Astrocyte (in vitro differentiated cells and primary cell): ENCODE data around the gene PTPRC. TPM values are rescaled to one million over a fixed set of nuclear protein-coding genes. Genes with fewer than 3 reads are reported as not detected.
A peak's percentile ranks its signal among the peaks of the same experiment; 100 is the strongest.

Experiments
- DNase-seq: peaks from one replicate; pipeline ENCODE4 v3.0.0-alpha.2; 2010; ENCODE audit warnings: low read depth
- FAIRE-seq: peaks from 2 replicates; lab custom pipeline; 2011; peaks lifted over from hg19 to GRCh38; lab: Jason Lieb, UNC
- H2AFZ ChIP-seq: 2 replicates; pipeline ENCODE4 v1.6.0; 2012; ENCODE audit warnings: low read depth, low read length, inconsistent platforms
- H3K27ac ChIP-seq: 2 replicates; pipeline ENCODE4 v1.5.1; 2011; ENCODE audit warnings: low read depth, low read length, inconsistent platforms
- H3K27me3 ChIP-seq: 2 replicates; pipeline ENCODE4 v1.6.0; 2011; ENCODE audit warnings: low read length, inconsistent platforms; ENCODE audit not compliant: insufficient read depth
- H3K36me3 ChIP-seq: 2 replicates; pipeline ENCODE4 v1.5.1; 2011; ENCODE audit warnings: low read length, inconsistent platforms; ENCODE audit not compliant: insufficient read depth
- H3K4me1 ChIP-seq: 2 replicates; pipeline ENCODE4 v1.5.1; 2011; ENCODE audit warnings: low read length, inconsistent platforms; ENCODE audit not compliant: insufficient read depth
- H3K4me2 ChIP-seq: 2 replicates; pipeline ENCODE4 v1.6.0; 2012; ENCODE audit warnings: low read length, inconsistent platforms
- H3K4me3 ChIP-seq: 2 replicates; pipeline ENCODE4 v1.5.1; 2011; ENCODE audit warnings: low read depth, mild to moderate bottlenecking, low read length, inconsistent platforms; ENCODE audit not compliant: insufficient read depth
- H3K79me2 ChIP-seq: 2 replicates; pipeline ENCODE4 v1.6.0; 2012; ENCODE audit warnings: mild to moderate bottlenecking, low read length, inconsistent platforms; ENCODE audit not compliant: insufficient read depth
- H3K9ac ChIP-seq: 2 replicates; pipeline ENCODE4 v1.6.0; 2012; ENCODE audit warnings: mild to moderate bottlenecking, low read length, inconsistent platforms
- H3K9me3 ChIP-seq: 2 replicates; pipeline ENCODE4 v1.5.1; 2012; ENCODE audit warnings: low read depth, mild to moderate bottlenecking, low read length, inconsistent platforms; ENCODE audit not compliant: insufficient read depth
- H4K20me1 ChIP-seq: 2 replicates; pipeline ENCODE4 v1.6.0; 2012; ENCODE audit warnings: low read length, inconsistent platforms; ENCODE audit not compliant: insufficient read depth
- H3K27ac Mint-ChIP-seq: one replicate; pipeline ENCODE4 v1.8.0; 2021; ENCODE audit warnings: mild to moderate bottlenecking, mixed read lengths; ENCODE audit not compliant: unreplicated experiment
- H3K27me3 Mint-ChIP-seq: one replicate; pipeline ENCODE4 v1.8.0; 2021; ENCODE audit warnings: low read depth, mixed read lengths; ENCODE audit not compliant: unreplicated experiment
- H3K36me3 Mint-ChIP-seq: one replicate; pipeline ENCODE4 v1.8.0; 2021; ENCODE audit warnings: low read depth, mixed read lengths; ENCODE audit not compliant: unreplicated experiment
- H3K4me1 Mint-ChIP-seq: one replicate; pipeline ENCODE4 v1.8.0; 2021; ENCODE audit warnings: low read depth, mixed read lengths; ENCODE audit not compliant: unreplicated experiment
- H3K4me3 Mint-ChIP-seq: one replicate; pipeline ENCODE4 v1.8.0; 2021; ENCODE audit warnings: mild to moderate bottlenecking, moderate library complexity, mixed read lengths; ENCODE audit not compliant: unreplicated experiment
- H3K9me3 Mint-ChIP-seq: one replicate; pipeline ENCODE4 v1.8.0; 2021; ENCODE audit warnings: mild to moderate bottlenecking, mixed read lengths; ENCODE audit not compliant: unreplicated experiment
- EZH2 ChIP-seq: IDR thresholded peaks from 2 replicates; pipeline ENCODE4 v1.6.1; 2012; ENCODE audit warnings: mild to moderate bottlenecking, low read length, inconsistent platforms; ENCODE audit not compliant: insufficient read depth
- total RNA-seq: library from RNA; stranded (reverse); gene quantifications from 2 replicates; pipeline ENCODE4 v1.2.1, GENCODE V29; 2021
- TF ChIP-seq, protein P1 (sequence below): IDR thresholded peaks from 2 replicates; pipeline ENCODE4 v1.5.1; 2011; ENCODE audit warnings: low read depth, mild to moderate bottlenecking, inconsistent platforms, low read length, moderate library complexity; ENCODE audit not compliant: insufficient read depth

Gene PTPRC
- total RNA-seq, 1 donor from 2014 or later, result 0.20 TPM

DNA sequence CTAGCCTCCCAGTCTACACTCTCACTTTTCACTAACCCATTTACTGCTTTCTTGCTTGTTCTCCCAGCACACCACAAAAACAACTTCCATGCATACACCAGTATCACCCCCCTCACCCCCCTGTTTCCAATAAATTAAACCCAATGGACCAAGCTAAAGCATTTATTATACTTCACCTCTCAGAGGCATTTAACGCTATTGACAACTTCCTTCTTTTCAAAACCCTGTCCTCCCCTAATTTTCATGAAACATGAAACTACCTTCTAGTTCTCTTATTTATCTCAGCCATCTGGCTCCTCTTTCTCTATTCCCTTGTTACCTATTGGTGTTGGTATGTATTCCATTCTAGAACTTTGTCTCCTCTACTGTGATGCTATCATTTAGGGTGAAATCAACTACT lies 32.3 kb downstream of the PTPRC start:
- Mint-ChIP-seq H3K27ac (peak overlapping the region; percentile 51), H3K9me3 (no peaks in the 10 kb centered on the region), H3K27me3 (no peaks in the 10 kb centered on the region), H3K4me3 (no peak overlapping the region), H3K36me3 (no peaks in the 10 kb centered on the region), H3K4me1 (peaks cover 24% of the 10 kb centered on the region)
- Histone ChIP-seq H3K36me3 (no peaks in the 10 kb centered on the region), H3K27ac (no peak overlapping the region), H3K79me2 (no peaks in the 10 kb centered on the region), H4K20me1 (no peaks in the 10 kb centered on the region), H3K9me3 (no peaks in the 10 kb centered on the region), H2AFZ (no peak overlapping the region), H3K4me1 (peaks cover 36% of the 10 kb centered on the region), H3K27me3 (no peaks in the 10 kb centered on the region), H3K9ac (no peak overlapping the region), H3K4me2 (no peak overlapping the region), H3K4me3 (no peak overlapping the region)
- FAIRE-seq (peak; percentile 62), DNase-seq (no peak)
- TF ChIP-seq EZH2, result no peak
- TF ChIP-seq, protein P1, sequence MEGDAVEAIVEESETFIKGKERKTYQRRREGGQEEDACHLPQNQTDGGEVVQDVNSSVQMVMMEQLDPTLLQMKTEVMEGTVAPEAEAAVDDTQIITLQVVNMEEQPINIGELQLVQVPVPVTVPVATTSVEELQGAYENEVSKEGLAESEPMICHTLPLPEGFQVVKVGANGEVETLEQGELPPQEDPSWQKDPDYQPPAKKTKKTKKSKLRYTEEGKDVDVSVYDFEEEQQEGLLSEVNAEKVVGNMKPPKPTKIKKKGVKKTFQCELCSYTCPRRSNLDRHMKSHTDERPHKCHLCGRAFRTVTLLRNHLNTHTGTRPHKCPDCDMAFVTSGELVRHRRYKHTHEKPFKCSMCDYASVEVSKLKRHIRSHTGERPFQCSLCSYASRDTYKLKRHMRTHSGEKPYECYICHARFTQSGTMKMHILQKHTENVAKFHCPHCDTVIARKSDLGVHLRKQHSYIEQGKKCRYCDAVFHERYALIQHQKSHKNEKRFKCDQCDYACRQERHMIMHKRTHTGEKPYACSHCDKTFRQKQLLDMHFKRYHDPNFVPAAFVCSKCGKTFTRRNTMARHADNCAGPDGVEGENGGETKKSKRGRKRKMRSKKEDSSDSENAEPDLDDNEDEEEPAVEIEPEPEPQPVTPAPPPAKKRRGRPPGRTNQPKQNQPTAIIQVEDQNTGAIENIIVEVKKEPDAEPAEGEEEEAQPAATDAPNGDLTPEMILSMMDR, result no peak

DNA sequence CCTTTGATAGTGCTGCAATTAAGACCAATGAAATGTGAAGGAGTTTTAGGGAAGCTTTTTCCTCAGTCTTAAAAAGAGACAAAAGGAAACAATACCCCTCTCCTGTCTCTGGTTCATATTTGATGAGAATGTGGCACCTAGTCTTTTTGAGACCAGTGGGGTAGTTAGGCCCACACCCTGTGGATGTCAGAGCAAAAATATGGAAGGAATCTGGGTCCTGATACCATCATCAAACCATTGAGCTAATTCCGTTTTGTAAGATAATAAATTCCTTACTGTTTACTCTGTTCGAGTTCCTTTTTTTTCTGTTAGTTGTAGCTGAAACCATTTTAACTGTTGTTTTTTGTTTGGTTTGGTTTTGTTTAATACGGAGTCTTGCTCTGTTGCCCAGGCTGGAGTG lies 33.3 kb downstream of the PTPRC start:
- H3K27me3 ChIP-seq, result no peaks in the 10 kb centered on the region
- H3K9me3 ChIP-seq, result no peaks in the 10 kb centered on the region
- H3K27ac ChIP-seq, result peak overlapping the region; percentile 56
- no peak overlapping the region for H3K4me3 Mint-ChIP-seq
- H3K27ac Mint-ChIP-seq, result peak overlapping the region; percentile 51
- H3K4me1 Mint-ChIP-seq, result peaks cover 34% of the 10 kb centered on the region
- FAIRE-seq (peak; percentile 81), DNase-seq (peak; percentile 85)
- H3K4me1 ChIP-seq, result peaks cover 34% of the 10 kb centered on the region
- H4K20me1 ChIP-seq, result no peaks in the 10 kb centered on the region
- no peak overlapping the region for H3K9ac ChIP-seq
- no peaks in the 10 kb centered on the region for H3K79me2 ChIP-seq
- no peaks in the 10 kb centered on the region for H3K36me3 Mint-ChIP-seq
- H2AFZ ChIP-seq, result peak overlapping the region; percentile 1
- no peak overlapping the region for H3K4me3 ChIP-seq
- TF ChIP-seq EZH2, result no peak
- TF ChIP-seq, protein P1, result no peak
- no peaks in the 10 kb centered on the region for H3K27me3 Mint-ChIP-seq
- no peaks in the 10 kb centered on the region for H3K9me3 Mint-ChIP-seq
- no peaks in the 10 kb centered on the region for H3K36me3 ChIP-seq
- H3K4me2 ChIP-seq, result peak overlapping the region; percentile 17

DNA sequence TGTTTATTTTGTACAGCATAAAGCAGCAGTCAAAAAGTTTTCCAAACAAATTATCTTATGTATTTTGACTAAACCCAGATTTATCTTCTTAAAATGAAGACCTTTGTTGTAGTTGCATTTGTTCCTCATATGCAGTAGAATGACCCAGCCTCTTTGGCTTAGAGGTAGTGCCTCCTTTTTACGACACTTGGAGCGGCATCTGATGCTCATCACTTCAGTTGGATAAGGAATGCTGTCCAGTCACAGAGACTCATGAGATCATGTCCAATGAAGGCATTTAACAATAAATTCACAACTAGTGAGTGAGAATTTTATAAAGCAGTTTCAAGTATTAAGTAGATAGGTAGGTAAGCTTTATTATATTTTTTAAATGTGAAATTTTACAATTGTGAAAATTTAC lies 35.2 kb downstream of the PTPRC start:
- H3K79me2 ChIP-seq, result no peaks in the 10 kb centered on the region
- H3K4me3 ChIP-seq, result no peak overlapping the region
- peak; percentile 60 for FAIRE-seq
- no peak overlapping the region for H3K27ac ChIP-seq
- no peaks in the 10 kb centered on the region for H3K36me3 ChIP-seq
- no peak overlapping the region for H3K4me3 Mint-ChIP-seq
- no peaks in the 10 kb centered on the region for H3K36me3 Mint-ChIP-seq
- no peaks in the 10 kb centered on the region for H3K27me3 Mint-ChIP-seq
- no peak for DNase-seq
- TF ChIP-seq EZH2, result no peak
- TF ChIP-seq, protein P1, result no peak
- no peak overlapping the region for H3K4me2 ChIP-seq
- H3K27ac Mint-ChIP-seq, result no peak overlapping the region
- H4K20me1 ChIP-seq, result no peaks in the 10 kb centered on the region
- no peaks in the 10 kb centered on the region for H3K9me3 ChIP-seq
- H3K4me1 Mint-ChIP-seq, result peaks cover 29% of the 10 kb centered on the region
- no peaks in the 10 kb centered on the region for H3K27me3 ChIP-seq
- no peaks in the 10 kb centered on the region for H3K9me3 Mint-ChIP-seq
- no peak overlapping the region for H2AFZ ChIP-seq
- H3K9ac ChIP-seq, result no peak overlapping the region
- H3K4me1 ChIP-seq, result peaks cover 16% of the 10 kb centered on the region
